SH-SY5Y (cell line): ENCODE measurements around the gene AKAP6.

Experiments
- GATA2 ChIP-seq: IDR thresholded peaks from 2 replicates; pipeline ENCODE4 v1.6.1; 2011; ENCODE audit warnings: mild to moderate bottlenecking, low read depth, low read length
- GATA3 ChIP-seq: IDR thresholded peaks from 2 replicates; pipeline ENCODE4 v1.6.1; 2011; ENCODE audit warnings: low read depth, mild to moderate bottlenecking, low read length, moderate library complexity

The AKAP6 gene

GRCh38 chr14:32329146-32329545, at the start of gene AKAP6:
Gene AKAP6 (plus strand): TSS chr14:32329298. CDS start chr14:32433494, 104,196 bp downstream.
- no peak for TF ChIP-seq GATA3
- TF ChIP-seq GATA2 = no peak

GRCh38 chr14:32286602-32287001, 42.5 kb upstream of the AKAP6 start:
- TF ChIP-seq GATA2 (no peak), GATA3 (no peak)

- TF ChIP-seq GATA3 = no peak
- no peak for TF ChIP-seq GATA2
Measured at GRCh38 chr14:32296366-32296765, 32.7 kb upstream of the AKAP6 start.

GRCh38 chr14:32298346-32298745, 30.8 kb upstream of the AKAP6 start:
- no peak for TF ChIP-seq GATA3
- no peak for TF ChIP-seq GATA2

GRCh38 chr14:32300136-32300535, 29.0 kb upstream of the AKAP6 start:
- TF ChIP-seq GATA3 (no peak), GATA2 (no peak)

- TF ChIP-seq GATA3 (no peak), GATA2 (no peak)
Measured at GRCh38 chr14:32303865-32304264, 25.2 kb upstream of the AKAP6 start.

- TF ChIP-seq GATA3 = no peak
- no peak for TF ChIP-seq GATA2
Measured at GRCh38 chr14:32304296-32304695, 24.8 kb upstream of the AKAP6 start.

GRCh38 chr14:32306549-32306948, 22.5 kb upstream of the AKAP6 start:
- no peak for TF ChIP-seq GATA2
- TF ChIP-seq GATA3 = no peak

- TF ChIP-seq GATA2 (peak; percentile 35; the same call in 1 of the 2 replicates), GATA3 (no peak)
Measured at GRCh38 chr14:32307881-32308582, 21.1 kb upstream of the AKAP6 start.

- TF ChIP-seq GATA2 (no peak), GATA3 (no peak)
Measured at GRCh38 chr14:32310876-32311275, 18.2 kb upstream of the AKAP6 start.

- no peak for TF ChIP-seq GATA2
- TF ChIP-seq GATA3 = no peak
Measured at GRCh38 chr14:32311294-32312009, 17.6 kb upstream of the AKAP6 start.

GRCh38 chr14:32312010-32312331, 17.1 kb upstream of the AKAP6 start:
- TF ChIP-seq GATA2 (no peak), GATA3 (no peak)

GRCh38 chr14:32313844-32314376, 15.2 kb upstream of the AKAP6 start:
- TF ChIP-seq GATA2 (no peak), GATA3 (no peak)

GRCh38 chr14:32318087-32318795, 10.9 kb upstream of the AKAP6 start:
- TF ChIP-seq GATA2 (no peak), GATA3 (no peak)
